IPS-20b (cell line): Measurements from ENCODE around the gene PPP1R13L.
"Not testable (repeated sequence)": the region's sequence is repeated elsewhere in the genome, so short reads cannot be mapped to it uniquely, and the experiment has no call there.

ENCODE experiments used
- H3K27ac ChIP-seq: one replicate; pipeline ENCODE4 v1.5.1; 2013; ENCODE audit warnings: low read length
- H3K27me3 ChIP-seq: 2 replicates; pipeline ENCODE4 v1.6.1; 2013; ENCODE audit warnings: mild to moderate bottlenecking, low read length, inconsistent platforms; ENCODE audit not compliant: insufficient read depth
- H3K36me3 ChIP-seq: 2 replicates; pipeline ENCODE4 v1.6.1; 2013; ENCODE audit warnings: low read depth, mild to moderate bottlenecking, inconsistent platforms, low read length, moderate library complexity; ENCODE audit not compliant: insufficient read depth
- H3K4me1 ChIP-seq: 2 replicates; pipeline ENCODE4 v1.6.1; 2013; ENCODE audit warnings: mild to moderate bottlenecking, control low read depth, inconsistent platforms, low read length, moderate library complexity; ENCODE audit not compliant: insufficient read depth
- H3K4me3 ChIP-seq: 2 replicates; pipeline ENCODE4 v1.5.1; 2013; ENCODE audit warnings: mild to moderate bottlenecking, low read length, inconsistent platforms
- H3K9ac ChIP-seq: 2 replicates; pipeline ENCODE4 v1.6.1; 2013; ENCODE audit warnings: low read depth, mild to moderate bottlenecking, inconsistent platforms, low read length, moderate library complexity
- H3K9me3 ChIP-seq: 2 replicates; pipeline ENCODE4 v1.6.1; 2013; ENCODE audit warnings: mild to moderate bottlenecking, low read depth, low read length, inconsistent platforms; ENCODE audit not compliant: insufficient read depth

PPP1R13L gene

GRCh38 chr19:45443462-45444317, 38.8 kb upstream of the PPP1R13L start:
- Histone ChIP-seq H3K27ac (no peak overlapping the region), H3K9ac (peak overlapping the region; percentile 82), H3K4me3 (peak overlapping the region; percentile 84), H3K4me1 (peaks cover 7% of the 10 kb centered on the region; the same call in 1 of the 2 replicates), H3K36me3 (no peaks in the 10 kb centered on the region), H3K9me3 (no peaks in the 10 kb centered on the region), H3K27me3 (peaks cover 33% of the 10 kb centered on the region; the same call in 1 of the 2 replicates)

GRCh38 chr19:45442778-45443461, 38.1 kb upstream of the PPP1R13L start:
- Histone ChIP-seq H3K9me3 (no peaks in the 10 kb centered on the region), H3K27ac (no peak overlapping the region), H3K4me1 (peaks cover 7% of the 10 kb centered on the region; the same call in 1 of the 2 replicates)

GRCh38 chr19:45442408-45442777, 37.5 kb upstream of the PPP1R13L start:
- H3K9ac ChIP-seq: no peak overlapping the region

More at GRCh38 chr19:45442778-45443461, 38.1 kb upstream of the PPP1R13L start:
- Histone ChIP-seq H3K9ac (peak overlapping the region; percentile 28; the same call in 1 of the 2 replicates), H3K27me3 (peaks cover 33% of the 10 kb centered on the region; the same call in 1 of the 2 replicates), H3K4me3 (peak overlapping the region; percentile 84), H3K36me3 (no peaks in the 10 kb centered on the region)

DNA sequence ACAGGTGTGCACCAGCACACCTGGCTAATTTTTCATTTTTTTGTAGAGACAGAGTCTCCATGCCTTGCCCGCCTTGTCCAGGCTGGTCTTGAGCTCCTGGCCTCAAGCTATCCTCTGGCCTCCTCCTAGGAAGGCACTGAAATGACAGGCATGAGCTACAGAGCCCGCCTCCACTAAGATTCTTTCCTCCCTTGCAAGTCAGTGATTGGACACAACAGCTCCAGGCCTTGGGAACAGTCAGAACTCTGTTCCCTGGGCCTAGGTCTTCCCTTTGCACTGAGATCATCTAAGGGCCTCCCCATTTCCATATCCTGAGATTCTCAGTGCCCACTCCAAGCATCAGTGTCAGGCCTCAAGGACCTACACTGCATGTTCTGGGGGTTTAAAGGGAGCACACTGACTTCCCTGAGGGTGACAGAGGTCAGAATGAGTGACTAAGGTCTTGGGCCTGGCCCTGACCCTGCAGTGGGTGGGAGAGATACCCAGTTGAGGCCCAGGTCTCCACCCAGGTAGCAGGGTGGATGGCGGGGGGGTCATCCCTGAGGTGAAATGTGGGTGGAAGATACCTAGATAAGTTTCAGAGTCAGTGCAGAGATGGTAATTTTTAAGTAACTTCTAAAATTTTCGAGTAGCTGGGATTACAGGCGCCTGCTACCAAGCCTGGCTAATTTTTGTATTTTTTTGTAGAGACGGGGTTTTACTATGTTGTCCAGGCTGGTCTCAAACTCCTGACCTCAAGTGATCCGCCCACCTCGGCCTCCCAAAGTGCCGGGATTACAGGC, 36.2 kb upstream of the PPP1R13L start:
- Histone ChIP-seq H3K27ac (no peak overlapping the region), H3K36me3 (no peaks in the 10 kb centered on the region), H3K9me3 (no peaks in the 10 kb centered on the region), H3K9ac (no peak overlapping the region), H3K4me3 (no peak overlapping the region), H3K27me3 (peaks cover 33% of the 10 kb centered on the region; the same call in 1 of the 2 replicates), H3K4me1 (peaks cover 7% of the 10 kb centered on the region; the same call in 1 of the 2 replicates)

More at GRCh38 chr19:45442408-45442777, 37.5 kb upstream of the PPP1R13L start:
- H3K4me3 ChIP-seq: no peak overlapping the region
- H3K9me3 ChIP-seq: no peaks in the 10 kb centered on the region
- no peaks in the 10 kb centered on the region for H3K36me3 ChIP-seq
- H3K27ac ChIP-seq: no peak overlapping the region
- peaks cover 7% of the 10 kb centered on the region; the same call in 1 of the 2 replicates for H3K4me1 ChIP-seq
- H3K27me3 ChIP-seq: peaks cover 33% of the 10 kb centered on the region; the same call in 1 of the 2 replicates

GRCh38 chr19:45440259-45440638, 35.4 kb upstream of the PPP1R13L start:
- peaks cover 7% of the 10 kb centered on the region; the same call in 1 of the 2 replicates for H3K4me1 ChIP-seq
- peak overlapping the region; percentile 69; the same call in 1 of the 2 replicates for H3K4me3 ChIP-seq
- H3K27ac ChIP-seq: no peak overlapping the region
- H3K9ac ChIP-seq: peak overlapping the region; percentile 70; the same call in 1 of the 2 replicates
- H3K36me3 ChIP-seq: no peaks in the 10 kb centered on the region
- no peaks in the 10 kb centered on the region for H3K9me3 ChIP-seq
- peaks cover 30% of the 10 kb centered on the region; the same call in 1 of the 2 replicates for H3K27me3 ChIP-seq

DNA sequence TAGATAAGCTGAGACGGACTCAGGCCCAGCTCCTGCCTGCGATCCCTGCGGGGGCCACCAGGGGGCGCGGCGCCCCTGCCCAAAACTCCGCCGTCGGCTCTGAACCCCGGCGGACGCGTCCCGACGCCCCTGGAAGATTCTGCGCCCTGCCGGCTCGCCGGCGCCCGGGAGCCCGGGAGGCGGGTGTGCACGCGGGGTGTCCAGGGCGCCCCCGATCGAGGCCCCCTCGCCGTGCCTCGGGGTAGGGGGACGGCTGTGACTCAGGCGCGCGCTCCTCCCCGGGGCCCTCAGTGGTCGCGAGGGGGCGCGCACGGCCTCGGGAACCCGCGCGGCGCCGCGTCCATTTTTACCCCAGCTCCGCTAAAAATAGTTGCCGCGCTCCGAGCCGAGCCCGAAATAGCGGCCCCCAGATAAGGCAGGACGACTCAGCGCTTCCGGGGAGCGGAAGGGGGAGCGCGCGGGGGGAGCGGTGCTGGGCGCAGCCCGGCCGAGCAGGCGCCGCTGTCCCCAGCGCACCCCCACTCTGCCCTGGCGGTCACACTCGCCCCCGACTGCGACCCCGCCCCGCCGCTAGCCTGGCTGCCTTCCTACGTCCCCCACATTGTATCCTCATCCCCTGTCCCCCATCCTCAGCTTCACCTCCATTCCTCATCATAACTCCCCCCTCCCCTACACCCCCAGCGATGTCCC, 34.8 kb upstream of the PPP1R13L start:
- peak overlapping the region; percentile 69; the same call in 1 of the 2 replicates for H3K4me3 ChIP-seq
- peaks cover 25% of the 10 kb centered on the region; the same call in 1 of the 2 replicates for H3K27me3 ChIP-seq
- peak overlapping the region; percentile 70; the same call in 1 of the 2 replicates for H3K9ac ChIP-seq
- no peaks in the 10 kb centered on the region for H3K36me3 ChIP-seq
- H3K4me1 ChIP-seq: peaks cover 6% of the 10 kb centered on the region; the same call in 1 of the 2 replicates
- H3K27ac ChIP-seq: no peak overlapping the region
- H3K9me3 ChIP-seq: no peaks in the 10 kb centered on the region

DNA sequence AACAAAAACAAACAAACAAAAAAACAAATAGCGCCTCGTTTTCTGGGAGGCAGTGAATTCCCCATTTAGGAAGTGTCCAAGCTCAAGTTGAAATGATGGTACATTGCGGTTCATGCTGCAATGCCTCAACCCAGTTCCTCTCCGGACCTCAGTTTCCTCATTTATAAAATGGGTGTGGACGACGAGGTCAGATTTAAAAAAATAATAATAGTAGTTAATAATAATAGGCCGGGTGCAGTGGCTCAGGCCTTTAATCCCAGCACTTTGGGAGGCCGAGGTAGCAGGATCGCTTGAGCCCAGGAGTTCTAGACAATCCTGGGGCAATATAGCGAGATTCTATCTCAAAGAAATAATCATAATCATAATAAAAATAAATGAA, 34.3 kb upstream of the PPP1R13L start:
- Histone ChIP-seq H3K9ac (no peak overlapping the region; the same call in 1 of the 2 replicates), H3K27ac (no peak overlapping the region), H3K4me1 (peaks cover 2% of the 10 kb centered on the region; the same call in 1 of the 2 replicates), H3K9me3 (no peaks in the 10 kb centered on the region), H3K4me3 (peak overlapping the region; percentile 69; the same call in 1 of the 2 replicates), H3K27me3 (peaks cover 22% of the 10 kb centered on the region; the same call in 1 of the 2 replicates), H3K36me3 (no peaks in the 10 kb centered on the region)

- no peak overlapping the region for H3K4me3 ChIP-seq
- H3K9ac ChIP-seq: no peak overlapping the region
- H3K36me3 ChIP-seq: no peaks in the 10 kb centered on the region
- H3K4me1 ChIP-seq: no peaks in the 10 kb centered on the region
- no peaks in the 10 kb centered on the region for H3K9me3 ChIP-seq
- H3K27me3 ChIP-seq: peaks cover 12% of the 10 kb centered on the region; the same call in 1 of the 2 replicates
- no peak overlapping the region for H3K27ac ChIP-seq
Measured at GRCh38 chr19:45437328-45437727, 32.5 kb upstream of the PPP1R13L start.

GRCh38 chr19:45432543-45432942, 27.7 kb upstream of the PPP1R13L start:
- not testable (repeated sequence) for H3K4me3 ChIP-seq, H3K36me3 ChIP-seq, H3K4me1 ChIP-seq, H3K27ac ChIP-seq, H3K9me3 ChIP-seq, H3K27me3 ChIP-seq, H3K9ac ChIP-seq

DNA sequence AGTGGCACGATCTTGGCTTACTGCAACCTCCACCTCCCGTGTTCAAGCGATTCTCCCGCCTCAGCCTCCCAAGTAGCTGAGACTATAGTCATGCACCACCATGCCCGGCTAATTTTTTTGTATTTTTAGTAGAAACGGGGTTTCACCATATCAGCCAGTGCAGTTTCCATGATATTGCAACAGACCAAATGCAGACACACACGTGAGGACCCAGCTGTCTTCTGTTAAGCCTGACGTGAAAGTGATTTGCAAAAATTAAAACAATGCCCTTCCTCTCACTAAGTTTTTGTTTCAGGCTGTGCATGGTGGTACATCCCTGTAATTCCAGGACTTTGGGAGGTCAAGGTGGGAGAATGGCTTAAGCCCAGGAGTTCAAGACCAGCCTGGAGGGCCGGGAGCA, 26.1 kb upstream of the PPP1R13L start:
- not testable (repeated sequence) for H3K9ac ChIP-seq, H3K27me3 ChIP-seq, H3K27ac ChIP-seq, H3K4me1 ChIP-seq, H3K36me3 ChIP-seq, H3K9me3 ChIP-seq, H3K4me3 ChIP-seq
